ENCODE measurements around the gene SLC7A9.
"Not testable (repeated sequence)": the region's sequence is repeated elsewhere in the genome, so short reads cannot be mapped to it uniquely, and the experiment has no call there.

The SLC7A9 gene

DNA sequence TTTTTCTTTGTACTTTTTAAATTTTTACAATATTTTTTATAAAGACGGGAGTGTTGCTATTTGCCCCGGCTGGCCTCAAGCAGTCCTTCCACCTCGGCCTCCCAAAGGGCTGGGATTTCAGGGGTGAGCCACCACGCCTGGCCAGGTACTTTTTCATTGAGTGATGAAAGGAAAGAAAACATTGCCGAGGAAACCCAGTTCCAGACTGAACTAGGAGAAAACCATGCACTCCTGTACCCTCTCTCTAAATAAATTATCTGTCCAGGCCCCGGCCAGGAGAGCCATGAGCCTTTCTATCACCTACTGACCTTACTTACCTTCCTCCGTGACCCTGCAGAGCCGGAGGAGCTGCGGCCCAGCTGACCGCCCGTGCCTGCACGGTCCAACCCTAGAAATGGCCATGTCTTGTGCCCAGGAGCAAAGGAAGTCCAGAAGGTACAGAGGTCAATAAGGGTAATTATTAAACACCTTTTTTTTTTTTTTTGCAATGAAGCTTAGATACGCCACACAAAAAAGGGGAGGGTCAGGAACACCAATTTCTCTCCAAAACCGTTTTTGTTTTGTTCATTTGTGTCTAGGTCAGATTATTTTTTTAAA lies at the start of gene SLC7A9:
Gene SLC7A9, minus strand, starts transcription at position 399 of the 597 bp plus-strand sequence. CDS start 1,233 bp downstream, outside the sequence.
- DNase-seq: no peak

- no peak for DNase-seq
Measured at GRCh38 chr19:32919365-32919764, 49.8 kb upstream of the SLC7A9 start.

GRCh38 chr19:32917616-32917996 lies 48.0 kb upstream of the SLC7A9 start:
- DNase-seq: no peak

- no peak for DNase-seq
Measured at GRCh38 chr19:32916969-32917615, 47.5 kb upstream of the SLC7A9 start.

DNA sequence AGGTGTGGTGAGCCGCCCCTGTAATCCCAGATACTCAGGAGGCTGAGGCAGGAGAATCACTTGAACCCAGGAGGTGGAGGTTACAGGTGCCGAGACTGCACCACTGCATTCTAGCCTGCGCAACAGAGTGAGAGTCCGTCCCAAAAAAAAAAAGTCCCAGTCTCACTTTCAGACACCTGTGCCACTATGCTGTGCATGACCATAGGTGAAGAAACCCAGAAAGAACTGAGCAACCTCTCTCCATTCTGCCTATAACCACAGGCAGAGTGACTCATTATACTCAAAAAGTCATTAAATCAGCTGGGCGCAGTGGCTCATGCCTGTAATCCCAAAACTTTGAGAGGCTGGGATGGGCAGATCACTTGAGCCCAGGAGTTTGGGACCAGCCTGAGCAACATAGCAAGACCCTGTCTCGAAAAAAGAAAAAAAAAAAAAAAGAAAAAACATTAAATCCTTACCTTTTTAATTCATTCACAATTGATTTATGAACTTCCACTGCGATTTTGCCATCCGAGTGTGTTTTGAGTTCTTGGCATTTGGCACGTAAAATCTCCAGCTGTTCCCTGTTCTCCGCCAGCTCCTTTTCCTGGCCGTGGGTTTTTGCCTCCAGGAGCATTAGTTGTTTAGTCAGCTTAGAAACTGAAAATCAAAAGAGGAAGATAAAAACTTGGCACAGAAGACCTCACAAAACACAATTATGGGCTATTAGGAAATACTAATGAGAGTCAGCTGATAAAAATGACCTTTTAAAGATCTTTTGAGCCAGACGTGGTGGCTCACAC lies 45.5 kb upstream of the SLC7A9 start:
- no peak for DNase-seq

DNA sequence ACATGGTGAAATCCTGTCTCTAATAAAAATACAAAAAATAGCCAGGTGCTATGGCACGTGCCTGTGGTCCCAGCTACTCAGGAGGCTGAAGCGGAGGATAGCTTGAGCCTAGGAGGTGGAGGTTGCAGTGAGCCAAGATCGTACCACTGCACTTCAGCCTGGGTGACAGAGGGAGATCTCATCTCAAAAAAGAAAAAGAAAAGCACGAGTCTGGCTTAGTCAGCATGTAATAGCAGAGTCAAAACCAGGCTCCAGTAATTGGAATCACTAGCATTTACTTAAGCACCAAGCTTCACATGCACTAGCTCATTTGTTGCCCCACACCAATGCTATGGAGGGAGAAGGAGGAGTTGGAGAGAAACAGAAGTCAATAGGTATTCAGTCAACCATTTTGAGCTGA lies 41.9 kb upstream of the SLC7A9 start:
- no peak for DNase-seq

GRCh38 chr19:32910874-32911273 lies 41.3 kb upstream of the SLC7A9 start:
- DNase-seq: no peak

GRCh38 chr19:32910094-32910493 lies 40.5 kb upstream of the SLC7A9 start:
- no peak for DNase-seq

GRCh38 chr19:32909257-32909656 lies 39.7 kb upstream of the SLC7A9 start:
- DNase-seq: no peak

DNA sequence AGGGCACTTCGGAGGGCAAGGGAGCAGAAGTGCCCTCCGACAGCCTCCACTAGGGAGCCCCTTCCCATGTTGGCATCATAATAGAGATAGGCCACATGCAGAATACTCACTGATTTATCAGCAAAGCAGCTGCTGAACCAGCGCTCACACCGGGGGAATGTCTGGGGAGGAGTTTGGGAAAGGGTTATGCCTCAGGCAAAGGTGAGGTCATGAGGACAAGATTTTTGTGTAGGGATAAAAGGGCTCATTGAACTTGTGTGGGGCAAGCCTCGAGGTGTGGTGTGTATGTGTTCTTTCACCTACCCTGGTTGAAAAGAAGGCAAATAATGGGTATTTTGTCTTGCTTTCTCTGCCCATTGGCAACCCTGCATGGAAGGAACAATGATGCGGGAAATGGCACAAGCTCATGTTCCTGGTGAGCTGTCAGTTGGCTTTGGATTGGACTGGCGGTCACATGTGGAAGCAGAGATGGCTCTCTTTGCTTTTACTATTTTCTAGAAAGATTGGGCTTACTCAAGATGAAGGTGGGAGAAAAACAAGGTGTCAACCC lies 39.1 kb upstream of the SLC7A9 start:
- DNase-seq: no peak

- no peak for DNase-seq
Measured at GRCh38 chr19:32902448-32902847, 32.9 kb upstream of the SLC7A9 start.

GRCh38 chr19:32901504-32902161 lies 32.1 kb upstream of the SLC7A9 start:
- no peak for DNase-seq

- DNase-seq: no peak
Measured at GRCh38 chr19:32896516-32897214, 27.1 kb upstream of the SLC7A9 start.

DNA sequence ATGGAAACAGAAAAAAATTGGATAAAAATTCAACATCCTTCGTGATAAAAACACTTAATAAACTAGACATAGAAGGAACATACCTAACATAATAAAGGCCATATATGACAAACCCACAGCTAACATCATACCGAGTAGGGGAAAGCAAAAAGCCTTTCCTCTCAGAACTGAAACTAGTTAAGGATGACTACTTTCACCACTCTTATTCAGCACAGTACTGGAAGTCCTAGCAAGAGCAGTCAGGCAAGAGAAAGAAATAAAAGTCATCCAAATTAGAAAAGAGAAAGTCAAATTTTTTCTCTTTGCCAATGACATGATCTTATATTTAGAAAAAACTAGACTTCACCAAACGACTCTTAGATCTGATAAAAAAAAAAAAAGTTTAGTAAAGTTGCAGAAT lies 25.8 kb upstream of the SLC7A9 start:
- DNase-seq: no peak

GRCh38 chr19:32891609-32892008 lies 22.0 kb upstream of the SLC7A9 start:
- no peak for DNase-seq

DNA sequence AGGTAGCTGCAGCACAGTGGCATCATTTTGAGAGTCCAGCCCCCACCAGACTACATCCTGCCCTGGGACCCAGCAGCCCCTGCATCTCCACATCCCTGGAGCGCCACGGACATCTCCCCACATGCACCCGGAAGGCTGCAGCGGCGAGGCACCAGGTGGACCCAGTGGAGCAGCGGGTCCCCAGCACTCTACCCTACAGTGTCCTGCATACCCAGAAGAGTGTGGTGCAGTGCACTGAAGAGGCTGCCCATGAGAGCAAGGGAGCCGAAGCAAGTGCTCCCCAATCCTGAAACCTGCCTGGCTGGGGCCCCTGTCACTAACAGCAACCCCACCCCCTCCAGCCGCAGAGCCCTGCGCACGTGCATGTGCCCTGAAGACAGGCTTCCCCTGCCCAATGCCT lies 21.3 kb upstream of the SLC7A9 start:
- DNase-seq: no peak

DNA sequence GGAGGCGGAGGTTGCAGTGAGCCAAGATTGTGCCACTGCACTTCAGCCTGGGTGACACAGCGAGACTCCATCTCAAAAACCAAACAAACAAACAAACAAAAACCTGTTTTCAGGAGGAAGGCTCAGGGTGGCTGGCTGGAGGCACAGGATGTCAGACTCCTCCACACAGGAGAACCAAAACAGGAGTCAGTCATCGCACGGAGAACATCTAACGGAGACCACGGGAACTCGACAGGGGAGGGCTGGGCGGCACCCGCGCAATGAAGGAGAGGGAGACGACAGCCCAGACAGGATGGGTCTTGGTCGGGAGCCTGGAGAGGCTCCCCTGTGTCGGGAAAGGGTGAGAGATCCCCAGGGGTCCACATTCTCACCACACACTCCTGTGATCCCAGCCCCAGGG lies 20.8 kb upstream of the SLC7A9 start:
- no peak for DNase-seq

DNA sequence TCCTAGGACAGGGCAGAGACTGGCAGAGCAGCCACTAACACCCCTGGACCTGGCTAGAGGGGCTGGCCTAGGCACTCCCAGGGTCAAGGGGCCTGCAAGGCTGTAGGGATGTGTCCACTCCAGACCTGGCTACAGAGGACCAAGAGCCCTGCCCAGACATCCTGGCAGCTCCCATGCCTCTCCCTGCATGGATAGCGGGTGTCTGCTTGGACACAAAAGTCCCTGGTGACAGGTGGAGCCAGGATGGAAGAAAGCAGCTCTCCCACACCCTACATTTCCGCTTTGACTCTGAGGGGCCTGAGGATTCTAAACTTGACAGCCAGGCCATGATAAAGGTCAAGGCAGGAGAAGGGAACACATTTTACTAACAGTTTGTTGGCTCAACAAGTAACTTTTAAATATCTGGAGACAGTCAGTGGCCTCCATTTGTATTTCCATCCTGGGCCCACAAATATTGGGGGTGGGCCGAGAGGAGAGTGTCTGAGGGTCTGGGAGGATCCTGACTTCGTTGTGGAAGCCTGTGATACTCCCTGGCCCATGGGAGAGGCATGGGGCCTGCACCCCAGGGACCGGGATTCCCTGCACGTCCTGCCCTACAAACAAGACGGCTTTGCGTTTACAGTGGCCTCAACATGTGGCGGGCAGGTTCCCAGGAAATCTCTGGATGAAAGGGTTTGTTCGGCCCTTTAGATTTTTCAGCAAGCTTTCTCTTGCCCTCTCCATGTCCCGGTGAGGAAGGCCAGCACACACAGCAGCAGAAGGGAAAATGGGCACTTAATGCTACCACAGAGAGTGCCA lies 19.8 kb upstream of the SLC7A9 start:
- no peak for DNase-seq

DNA sequence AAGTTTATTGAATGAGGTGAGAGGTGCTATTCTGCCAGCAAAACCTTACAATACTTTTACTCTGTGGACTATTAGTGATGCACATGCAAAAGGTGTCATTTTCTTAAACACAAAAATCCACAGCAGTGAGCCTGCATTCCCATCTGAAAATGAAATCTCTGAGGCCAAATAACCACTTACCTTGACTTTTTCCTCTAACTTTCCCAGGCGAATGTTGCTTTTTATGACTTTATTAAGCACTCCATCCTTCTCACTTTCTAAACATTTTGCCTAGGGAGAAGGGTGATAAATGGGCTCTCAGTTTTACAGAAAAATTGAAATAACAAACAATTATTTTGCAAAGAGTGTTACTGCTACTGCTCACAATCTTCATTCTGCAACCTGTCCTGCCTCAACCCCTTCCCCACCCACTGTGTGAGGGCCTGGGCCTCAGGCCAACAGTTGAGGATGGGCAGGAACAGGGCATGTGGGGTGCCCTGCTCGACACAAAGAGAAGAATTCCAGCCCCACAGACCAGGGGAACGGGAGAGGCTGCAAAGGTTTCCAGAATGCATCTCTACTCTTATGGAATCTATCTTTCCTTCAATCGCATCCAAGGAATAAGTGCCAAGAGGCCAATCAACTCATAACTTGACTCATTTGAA lies 18.1 kb upstream of the SLC7A9 start:
- no peak for DNase-seq

DNA sequence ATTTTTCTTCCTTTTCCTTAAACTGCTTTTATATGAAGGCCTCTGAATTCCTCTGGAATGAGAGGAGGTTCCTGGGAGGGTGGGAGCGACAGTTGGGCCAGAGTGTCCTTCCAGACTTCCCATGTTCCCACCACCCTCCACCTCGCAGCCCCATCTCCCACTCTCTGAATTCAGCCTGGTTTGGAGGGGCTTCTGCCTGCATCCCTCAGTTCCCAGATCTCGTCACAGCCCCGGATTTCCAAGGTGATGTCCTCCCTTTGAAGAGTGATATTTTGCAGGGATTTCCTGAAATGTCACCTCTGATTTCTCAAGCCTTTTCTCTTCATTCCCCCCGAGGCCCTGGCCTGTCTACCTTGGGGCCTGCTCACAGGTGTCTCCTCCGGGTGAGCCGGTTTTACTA lies 16.7 kb upstream of the SLC7A9 start:
- DNase-seq: no peak

- DNase-seq: not testable (repeated sequence)
Measured at GRCh38 chr19:32885255-32885654, 15.7 kb upstream of the SLC7A9 start.

Data from stimulated activated CD4-positive, alpha-beta T cell treated with anti-CD3 and anti-CD28 coated beads, Interleukin-1b, Interleukin-23, amount 100 ng/mL, for 48 hours (primary cell).